ENCODE data around the gene PIAS4. TPM values are rescaled to one million over a fixed set of nuclear protein-coding genes. Genes with fewer than 3 reads are reported as not detected.

PIAS4 gene
- total RNA-seq, 3 donors from 2014 or later = 9.4 to 17.0 (median 15.7) TPM

DNA sequence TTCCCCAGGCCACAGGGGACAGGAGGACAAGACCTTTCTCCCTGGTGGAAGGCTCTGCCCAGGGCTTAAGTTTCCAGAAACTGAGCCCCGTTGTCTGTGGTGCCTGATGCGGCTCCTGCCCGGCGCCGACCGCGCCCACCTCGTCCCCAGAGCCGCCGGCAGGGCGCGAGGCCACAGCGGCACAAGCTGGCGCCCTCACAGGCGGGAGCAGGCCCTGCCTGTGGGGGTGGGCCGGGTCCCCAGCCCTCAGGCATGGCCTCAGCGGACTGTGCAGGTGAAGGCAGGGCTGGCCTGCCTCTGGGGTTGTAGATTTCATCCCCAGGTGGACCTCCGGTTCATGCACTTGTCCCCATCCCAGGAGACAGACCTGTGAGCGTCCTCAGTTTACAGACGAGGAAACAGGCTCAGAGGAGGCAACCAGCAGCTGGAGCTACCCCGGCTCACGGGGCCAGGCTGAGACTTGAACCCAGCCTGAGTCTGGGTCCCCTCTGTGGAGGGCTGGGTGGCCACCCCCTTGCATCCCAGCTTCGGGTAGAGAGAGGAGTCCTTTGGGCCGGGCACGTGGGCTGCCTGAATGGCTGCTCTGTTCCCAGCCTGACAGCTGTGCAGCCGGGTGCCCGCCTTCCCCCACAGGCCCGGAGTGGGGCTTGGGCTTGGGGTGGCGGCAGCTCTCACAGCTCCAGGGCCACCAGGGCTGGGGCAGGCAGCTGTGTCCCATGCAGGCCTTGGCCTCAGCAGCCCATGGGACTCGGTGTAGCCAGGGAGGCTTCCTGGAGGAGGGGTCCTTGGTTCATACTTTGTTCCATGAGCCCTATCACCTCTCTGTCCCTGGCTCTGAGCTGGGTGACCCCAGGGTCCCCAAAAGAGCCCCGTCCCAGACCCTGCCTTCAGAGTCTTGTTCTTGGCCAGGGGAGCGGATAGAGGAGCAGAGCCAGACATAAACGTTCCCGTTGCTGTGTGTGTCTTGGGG lies 26.8 kb downstream of the PIAS4 start:
- Histone ChIP-seq H3K9me3 (no peaks in the 10 kb centered on the region), H3K4me3 (no peak overlapping the region), H3K27me3 (no peaks in the 10 kb centered on the region), H3K4me1 (no peaks in the 10 kb centered on the region), H3K27ac (no peak overlapping the region), H3K36me3 (peaks cover 12% of the 10 kb centered on the region)
- intact Hi-C loops (cut with DNase I; ENCODE audit: low total_unique reads) = no loop called here
- no peak for TF ChIP-seq POLR2AphosphoS5 (IDR thresholded peaks at IDR 0.05)
- TF ChIP-seq, protein P1, sequence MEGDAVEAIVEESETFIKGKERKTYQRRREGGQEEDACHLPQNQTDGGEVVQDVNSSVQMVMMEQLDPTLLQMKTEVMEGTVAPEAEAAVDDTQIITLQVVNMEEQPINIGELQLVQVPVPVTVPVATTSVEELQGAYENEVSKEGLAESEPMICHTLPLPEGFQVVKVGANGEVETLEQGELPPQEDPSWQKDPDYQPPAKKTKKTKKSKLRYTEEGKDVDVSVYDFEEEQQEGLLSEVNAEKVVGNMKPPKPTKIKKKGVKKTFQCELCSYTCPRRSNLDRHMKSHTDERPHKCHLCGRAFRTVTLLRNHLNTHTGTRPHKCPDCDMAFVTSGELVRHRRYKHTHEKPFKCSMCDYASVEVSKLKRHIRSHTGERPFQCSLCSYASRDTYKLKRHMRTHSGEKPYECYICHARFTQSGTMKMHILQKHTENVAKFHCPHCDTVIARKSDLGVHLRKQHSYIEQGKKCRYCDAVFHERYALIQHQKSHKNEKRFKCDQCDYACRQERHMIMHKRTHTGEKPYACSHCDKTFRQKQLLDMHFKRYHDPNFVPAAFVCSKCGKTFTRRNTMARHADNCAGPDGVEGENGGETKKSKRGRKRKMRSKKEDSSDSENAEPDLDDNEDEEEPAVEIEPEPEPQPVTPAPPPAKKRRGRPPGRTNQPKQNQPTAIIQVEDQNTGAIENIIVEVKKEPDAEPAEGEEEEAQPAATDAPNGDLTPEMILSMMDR (IDR thresholded peaks at IDR 0.05) = no peak
- TF ChIP-seq POLR2A (IDR thresholded peaks at IDR 0.05) = no peak
- DNase-seq (ENCODE audit: low spot score in 2 of 2) = no peak

DNA sequence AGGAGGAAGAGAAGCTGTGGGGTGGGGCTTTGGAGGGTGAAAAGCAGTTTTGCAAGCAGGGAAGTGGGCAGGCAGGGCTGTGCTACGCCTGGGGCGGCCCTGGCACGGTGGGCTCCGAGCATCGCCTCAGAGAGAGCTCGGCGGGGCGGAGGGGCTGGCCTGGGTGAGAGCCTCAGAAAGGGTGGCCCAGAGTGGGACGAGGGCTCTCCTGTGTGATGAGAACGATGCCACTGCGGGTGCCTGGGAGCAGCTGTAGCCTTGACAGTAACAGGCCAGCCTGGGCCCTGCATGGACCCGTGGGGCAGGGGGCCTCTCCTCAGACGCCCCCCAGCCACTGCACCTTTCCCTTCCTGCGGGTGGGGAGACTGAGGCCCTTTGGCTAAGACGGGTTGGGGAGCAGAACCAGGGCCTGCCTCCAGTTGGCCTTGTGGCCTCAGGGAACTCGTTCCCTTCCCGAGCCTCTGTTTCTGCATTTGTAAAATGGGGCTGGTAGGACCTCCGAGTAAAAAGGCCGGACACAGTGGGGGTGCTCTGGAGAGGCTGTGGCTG lies 27.6 kb downstream of the PIAS4 start:
- peaks cover 12% of the 10 kb centered on the region for H3K36me3 ChIP-seq
- H3K9me3 ChIP-seq = no peaks in the 10 kb centered on the region
- H3K27ac ChIP-seq = no peak overlapping the region
- no peak for DNase-seq (ENCODE audit: low spot score in 2 of 2)
- TF ChIP-seq, protein P1 (IDR thresholded peaks at IDR 0.05) = no peak
- no peak for TF ChIP-seq POLR2AphosphoS5 (IDR thresholded peaks at IDR 0.05)
- no peak for TF ChIP-seq POLR2A (IDR thresholded peaks at IDR 0.05)
- H3K4me1 ChIP-seq = no peaks in the 10 kb centered on the region
- no peak overlapping the region for H3K4me3 ChIP-seq
- no peaks in the 10 kb centered on the region for H3K27me3 ChIP-seq
- intact Hi-C loops (cut with DNase I; ENCODE audit: low total_unique reads) = no loop called here

DNA sequence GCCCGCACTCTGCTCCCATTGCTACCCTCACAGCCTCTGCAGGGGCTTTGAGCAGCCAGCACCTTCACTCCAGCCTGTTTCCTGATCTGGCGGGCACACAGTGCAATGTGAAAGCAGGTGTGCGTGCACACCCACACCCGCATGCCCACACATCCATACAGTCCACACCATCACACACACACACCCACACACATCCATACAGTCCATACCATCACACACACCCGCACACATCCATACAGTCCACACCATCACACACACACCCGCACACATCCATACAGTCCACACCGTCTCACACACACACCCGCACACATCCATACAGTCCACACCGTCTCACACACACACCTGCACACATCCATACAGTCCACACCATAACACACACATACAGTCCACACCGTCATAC lies 28.0 kb downstream of the PIAS4 start:
- DNase-seq (ENCODE audit: low spot score in 2 of 2) = no peak
- intact Hi-C loops (cut with DNase I; ENCODE audit: low total_unique reads) = no loop called here
- H3K27ac ChIP-seq = no peak overlapping the region
- H3K4me1 ChIP-seq = no peaks in the 10 kb centered on the region
- H3K9me3 ChIP-seq = no peaks in the 10 kb centered on the region
- H3K4me3 ChIP-seq = no peak overlapping the region
- H3K27me3 ChIP-seq = no peaks in the 10 kb centered on the region
- peaks cover 12% of the 10 kb centered on the region for H3K36me3 ChIP-seq
- TF ChIP-seq POLR2A (IDR thresholded peaks at IDR 0.05) = no peak
- no peak for TF ChIP-seq POLR2AphosphoS5 (IDR thresholded peaks at IDR 0.05)
- TF ChIP-seq, protein P1 (IDR thresholded peaks at IDR 0.05) = no peak

DNA sequence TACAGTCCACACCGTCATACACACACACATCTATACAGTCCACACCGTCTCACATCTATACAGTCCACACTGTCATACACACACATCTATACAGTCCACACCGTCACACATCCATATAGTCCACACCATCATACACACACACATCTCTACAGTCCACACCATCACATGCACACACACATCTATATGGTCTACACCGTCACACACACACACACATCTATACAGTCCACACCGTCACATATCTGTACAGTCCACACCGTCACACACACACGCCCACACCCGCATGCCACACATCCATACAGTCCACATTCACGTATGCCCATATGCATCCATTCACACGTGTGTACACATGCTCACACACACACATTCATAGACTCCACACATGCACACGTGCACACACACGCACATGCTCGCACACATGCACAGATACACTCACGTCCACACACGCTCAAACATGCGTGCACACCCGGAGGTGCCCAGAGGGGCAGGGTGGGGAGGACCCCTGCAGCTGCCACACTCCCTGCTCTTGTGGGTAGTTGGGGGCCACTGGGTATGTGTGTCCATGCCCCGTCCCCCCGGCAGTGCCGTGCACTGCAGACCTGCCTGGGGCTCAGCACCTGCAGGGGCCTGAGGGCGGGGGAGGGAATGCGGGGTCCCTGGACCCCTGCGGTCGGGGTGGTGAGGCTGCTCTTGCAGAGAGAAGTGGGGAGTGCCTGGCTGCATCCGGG lies 29.2 kb downstream of the PIAS4 start:
- intact Hi-C loops (cut with DNase I; ENCODE audit: low total_unique reads) = no loop called here
- no peak overlapping the region for H3K27ac ChIP-seq
- H3K4me1 ChIP-seq = no peaks in the 10 kb centered on the region
- peaks cover 12% of the 10 kb centered on the region for H3K36me3 ChIP-seq
- H3K27me3 ChIP-seq = no peaks in the 10 kb centered on the region
- no peak for DNase-seq (ENCODE audit: low spot score in 2 of 2)
- TF ChIP-seq, protein P1 (IDR thresholded peaks at IDR 0.05) = no peak
- TF ChIP-seq POLR2A (IDR thresholded peaks at IDR 0.05) (no peak), POLR2AphosphoS5 (IDR thresholded peaks at IDR 0.05) (no peak)
- H3K4me3 ChIP-seq = no peak overlapping the region
- H3K9me3 ChIP-seq = no peaks in the 10 kb centered on the region
